Measurements from ENCODE around the gene IFITM5.
"Not testable (repeated sequence)": the region's sequence is repeated elsewhere in the genome, so short reads cannot be mapped to it uniquely, and the experiment has no call there.

The IFITM5 gene

GRCh38 chr11:288478-289397 lies 10.6 kb downstream of the IFITM5 start, which contains the start of gene PGGHG:
PGGHG (plus strand) TSS chr11:289126; CDS start chr11:289817, 691 bp downstream.
- FAIRE-seq, result no peak

GRCh38 chr11:287821-288477 lies 11.4 kb downstream of the IFITM5 start:
- no peak for TF ChIP-seq CTCF (IDR thresholded peaks at IDR 0.05; ENCODE audit: insufficient read depth, missing control alignments)
- DNase-seq (ENCODE audit: insufficient read length, low spot score) (no peak), FAIRE-seq (no peak)

More at GRCh38 chr11:288478-289397, 10.6 kb downstream of the IFITM5 start, which contains the start of gene PGGHG:
- DNase-seq (ENCODE audit: insufficient read length, low spot score), result peak; percentile 71
- TF ChIP-seq CTCF (IDR thresholded peaks at IDR 0.05; ENCODE audit: insufficient read depth, missing control alignments), result no peak

GRCh38 chr11:286977-287820 lies 12.1 kb downstream of the IFITM5 start:
- not testable (repeated sequence) for DNase-seq (ENCODE audit: insufficient read length, low spot score); FAIRE-seq

- DNase-seq (ENCODE audit: insufficient read length, low spot score) (no peak), FAIRE-seq (no peak)
- TF ChIP-seq CTCF (IDR thresholded peaks at IDR 0.05; ENCODE audit: insufficient read depth, missing control alignments), result no peak
These were observed 13.5 kb downstream of the IFITM5 start for GRCh38 chr11:285894-286220.

- FAIRE-seq, result no peak
- DNase-seq (ENCODE audit: insufficient read length, low spot score), result no peak
- no peak for TF ChIP-seq CTCF (IDR thresholded peaks at IDR 0.05; ENCODE audit: insufficient read depth, missing control alignments)
These were observed 14.1 kb downstream of the IFITM5 start for GRCh38 chr11:285021-285893.

GRCh38 chr11:284105-285020 lies 15.0 kb downstream of the IFITM5 start:
- no peak for TF ChIP-seq CTCF (IDR thresholded peaks at IDR 0.05; ENCODE audit: insufficient read depth, missing control alignments)
- FAIRE-seq, result no peak
- no peak for DNase-seq (ENCODE audit: insufficient read length, low spot score)
